MM.1S (cell line): Measurements from ENCODE around the gene DUOXA1.

Source experiments
- DNase-seq: peaks from one replicate; pipeline ENCODE4 v3.0.0-alpha.2; 2015
- H2AFZ ChIP-seq: fragments of 300-600 bp; sonication (generic); 2 replicates; pipeline ENCODE4 v1.6.0; 2016; ENCODE audit warnings: antibody characterized with exemption, low read length
- H3F3A ChIP-seq: fragments of 300-600 bp; sonication (generic); 2 replicates; pipeline ENCODE4 v1.6.1; 2016; ENCODE audit warnings: mild to moderate bottlenecking, antibody characterized with exemption, low read length, moderate library complexity, mixed read lengths; ENCODE audit not compliant: insufficient read depth
- H3K27ac ChIP-seq: fragments of 300-600 bp; sonication (generic); 2 replicates; pipeline ENCODE4 v1.5.1; 2016; ENCODE audit warnings: mild to moderate bottlenecking, low read length
- H3K27me3 ChIP-seq: fragments of 300-600 bp; sonication (generic); replicated peaks from 2 replicates; pipeline ENCODE4 v1.6.0; 2016; ENCODE audit warnings: low read length; ENCODE audit not compliant: insufficient read depth
- H3K36me3 ChIP-seq: fragments of 300-600 bp; sonication (generic); replicated peaks from 2 replicates; pipeline ENCODE4 v1.6.1; 2016; ENCODE audit warnings: mild to moderate bottlenecking, low read length, mixed read lengths; ENCODE audit not compliant: insufficient read depth
- H3K4me1 ChIP-seq: fragments of 300-600 bp; sonication (generic); 2 replicates; pipeline ENCODE4 v1.6.1; 2016; ENCODE audit warnings: low read length, mixed read lengths
- H3K4me2 ChIP-seq: fragments of 300-600 bp; sonication (generic); 2 replicates; pipeline ENCODE4 v1.6.0; 2016; ENCODE audit warnings: low read depth, low read length
- H3K4me3 ChIP-seq: fragments of 300-600 bp; sonication (generic); 2 replicates; pipeline ENCODE4 v1.5.1; 2016; ENCODE audit warnings: low read length, mixed read lengths
- H3K79me2 ChIP-seq: fragments of 300-600 bp; sonication (generic); 2 replicates; pipeline ENCODE4 v1.6.1; 2016; ENCODE audit warnings: mixed run types, low read length, mixed read lengths
- H3K9ac ChIP-seq: fragments of 300-600 bp; sonication (generic); 2 replicates; pipeline ENCODE4 v1.6.1; 2016; ENCODE audit warnings: low read length, mixed read lengths
- H3K9me2 ChIP-seq: fragments of 300-600 bp; sonication (generic); replicated peaks from 2 replicates; pipeline ENCODE4 v1.6.1; 2016; ENCODE audit warnings: mild to moderate bottlenecking, low read length, mixed read lengths; ENCODE audit not compliant: insufficient read depth
- H3K9me3 ChIP-seq: fragments of 300-600 bp; sonication (generic); replicated peaks from 2 replicates; pipeline ENCODE4 v1.6.1; 2016; ENCODE audit warnings: mild to moderate bottlenecking, low read length, mixed read lengths; ENCODE audit not compliant: insufficient read depth
- H4K20me1 ChIP-seq: fragments of 300-600 bp; sonication (generic); 2 replicates; pipeline ENCODE4 v1.6.1; 2016; ENCODE audit warnings: mild to moderate bottlenecking, low read length, moderate library complexity, mixed read lengths; ENCODE audit not compliant: insufficient read depth
- CTCF ChIP-seq: fragments of 300-600 bp; sonication (generic); IDR thresholded peaks from 2 replicates; pipeline ENCODE4 v1.5.1; 2016; ENCODE audit warnings: antibody characterized with exemption, low read length, mixed read lengths
- EZH2 ChIP-seq: fragments of 300-600 bp; sonication (generic); optimal IDR thresholded peaks from 2 replicates; pipeline ENCODE3; 2017; ENCODE audit warnings: low read depth, mild to moderate bottlenecking, antibody characterized with exemption, low read length, mixed read lengths
- EZH2phosphoT487 ChIP-seq: fragments of 300-600 bp; sonication (generic); IDR thresholded peaks from 2 replicates; pipeline ENCODE4 v1.6.1; 2018; ENCODE audit warnings: antibody characterized with exemption, low read length

DUOXA1 gene

GRCh38 chr15:45091161-45091560 lies 38.5 kb downstream of the DUOXA1 start:
- Histone ChIP-seq H3K27ac (no peak overlapping the region), H3K9ac (no peak overlapping the region), H3K27me3 (no peaks in the 10 kb centered on the region), H3K36me3 (no peaks in the 10 kb centered on the region), H3K79me2 (no peaks in the 10 kb centered on the region), H3K9me3 (no peaks in the 10 kb centered on the region), H3F3A (no peaks in the 10 kb centered on the region), H3K4me2 (no peak overlapping the region), H3K9me2 (no peaks in the 10 kb centered on the region), H3K4me1 (no peaks in the 10 kb centered on the region), H4K20me1 (no peaks in the 10 kb centered on the region), H2AFZ (no peak overlapping the region), H3K4me3 (no peak overlapping the region)
- no peak for TF ChIP-seq EZH2
- no peak for DNase-seq

GRCh38 chr15:45089712-45090373 lies 39.8 kb downstream of the DUOXA1 start:
- no peak for TF ChIP-seq EZH2
- TF ChIP-seq EZH2phosphoT487, result no peak
- TF ChIP-seq CTCF, result no peak
- H3K9me2 ChIP-seq, result no peaks in the 10 kb centered on the region
- no peaks in the 10 kb centered on the region for H3K36me3 ChIP-seq
- DNase-seq, result no peak
- no peak overlapping the region for H3K4me3 ChIP-seq
- H3K79me2 ChIP-seq, result no peaks in the 10 kb centered on the region
- no peaks in the 10 kb centered on the region for H3F3A ChIP-seq
- H3K9ac ChIP-seq, result no peak overlapping the region
- H3K4me1 ChIP-seq, result no peaks in the 10 kb centered on the region
- H3K27ac ChIP-seq, result no peak overlapping the region
- no peaks in the 10 kb centered on the region for H3K27me3 ChIP-seq
- no peaks in the 10 kb centered on the region for H4K20me1 ChIP-seq
- H2AFZ ChIP-seq, result no peak overlapping the region
- H3K9me3 ChIP-seq, result no peaks in the 10 kb centered on the region
- H3K4me2 ChIP-seq, result no peak overlapping the region

GRCh38 chr15:45088801-45089711 lies 40.6 kb downstream of the DUOXA1 start:
- no peak for TF ChIP-seq EZH2
- TF ChIP-seq CTCF, result no peak
- no peak for TF ChIP-seq EZH2phosphoT487
- no peaks in the 10 kb centered on the region for H3K79me2 ChIP-seq
- DNase-seq, result no peak

More at GRCh38 chr15:45088801-45089711, 40.6 kb downstream of the DUOXA1 start:
- H3K4me3 ChIP-seq, result no peak overlapping the region
- no peaks in the 10 kb centered on the region for H3K36me3 ChIP-seq
- H3K4me1 ChIP-seq, result no peaks in the 10 kb centered on the region
- H3K9me2 ChIP-seq, result no peaks in the 10 kb centered on the region
- H3K4me2 ChIP-seq, result no peak overlapping the region
- no peaks in the 10 kb centered on the region for H4K20me1 ChIP-seq
- H3F3A ChIP-seq, result no peaks in the 10 kb centered on the region
- no peak overlapping the region for H2AFZ ChIP-seq
- no peak overlapping the region for H3K27ac ChIP-seq
- no peaks in the 10 kb centered on the region for H3K27me3 ChIP-seq
- no peaks in the 10 kb centered on the region for H3K9me3 ChIP-seq
- no peak overlapping the region for H3K9ac ChIP-seq
